ENCODE results near the gene NUP210. TPM values are rescaled to one million over a fixed set of nuclear protein-coding genes. Genes with fewer than 3 reads are reported as not detected.

Gene NUP210
- total and polyA plus RNA-seq, 2 of the 13 experiments (the other 11 are each of a cell fraction or from before 2014, with no cell fraction given), result 31.6 to 35.2 TPM

DNA sequence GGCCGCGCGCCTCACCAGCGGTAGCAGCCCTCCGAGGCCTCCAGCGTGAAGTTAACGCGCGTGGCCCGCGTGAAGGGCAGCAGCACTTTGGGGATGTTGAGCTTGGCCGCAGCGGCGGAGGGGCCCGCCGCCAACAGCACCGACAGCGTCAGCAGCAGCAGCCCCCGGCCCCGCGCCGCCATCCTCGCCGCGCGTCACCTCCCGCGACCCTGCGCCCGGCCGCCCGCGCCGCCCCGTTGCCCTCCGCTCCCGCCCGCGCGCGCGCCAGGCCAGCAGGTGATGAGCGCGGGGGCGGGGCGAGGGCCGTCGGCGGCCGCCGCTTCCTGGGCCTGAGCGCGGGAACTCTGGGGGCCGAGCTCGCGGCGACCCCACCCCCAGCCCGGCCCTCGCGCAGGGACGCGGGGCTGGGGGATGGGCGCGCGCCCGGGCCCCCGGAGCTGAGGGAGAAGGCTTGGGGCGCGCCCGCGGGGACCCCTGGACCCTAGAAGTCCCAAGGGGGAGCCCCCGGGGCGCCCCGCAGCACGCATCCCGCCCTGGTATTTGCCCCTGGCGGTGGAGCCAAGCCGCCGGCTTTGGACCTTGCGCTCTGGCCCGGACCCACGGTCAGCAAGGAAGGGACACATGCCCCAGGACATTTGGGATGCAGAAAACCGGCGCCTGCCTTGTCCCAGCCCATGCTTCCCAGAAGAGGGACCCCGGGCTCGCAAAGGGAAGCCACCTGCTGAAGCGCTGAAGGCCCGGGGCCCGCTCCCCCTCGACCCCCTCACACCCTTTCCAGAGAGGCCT lies at the start of gene NUP210 (continued):
- TF ChIP-seq, protein P1, sequence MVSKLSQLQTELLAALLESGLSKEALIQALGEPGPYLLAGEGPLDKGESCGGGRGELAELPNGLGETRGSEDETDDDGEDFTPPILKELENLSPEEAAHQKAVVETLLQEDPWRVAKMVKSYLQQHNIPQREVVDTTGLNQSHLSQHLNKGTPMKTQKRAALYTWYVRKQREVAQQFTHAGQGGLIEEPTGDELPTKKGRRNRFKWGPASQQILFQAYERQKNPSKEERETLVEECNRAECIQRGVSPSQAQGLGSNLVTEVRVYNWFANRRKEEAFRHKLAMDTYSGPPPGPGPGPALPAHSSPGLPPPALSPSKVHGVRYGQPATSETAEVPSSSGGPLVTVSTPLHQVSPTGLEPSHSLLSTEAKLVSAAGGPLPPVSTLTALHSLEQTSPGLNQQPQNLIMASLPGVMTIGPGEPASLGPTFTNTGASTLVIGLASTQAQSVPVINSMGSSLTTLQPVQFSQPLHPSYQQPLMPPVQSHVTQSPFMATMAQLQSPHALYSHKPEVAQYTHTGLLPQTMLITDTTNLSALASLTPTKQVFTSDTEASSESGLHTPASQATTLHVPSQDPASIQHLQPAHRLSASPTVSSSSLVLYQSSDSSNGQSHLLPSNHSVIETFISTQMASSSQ (IDR thresholded peaks at IDR 0.05; ENCODE audit: low read depth), result no peak
- TF ChIP-seq, protein P1 (CRISPR knock-in tag; IDR thresholded peaks at IDR 0.05; ENCODE audit: borderline replicate concordance), result no peak
- TF ChIP-seq MXI1 (IDR thresholded peaks at IDR 0.05; ENCODE audit: borderline replicate concordance, low read depth, low read length) (peak; percentile 38; the same call in 1 of the 3 replicates), TGIF2 (CRISPR knock-in tag; IDR thresholded peaks at IDR 0.05) (no peak), NFIC (IDR thresholded peaks at IDR 0.05; ENCODE audit: low read length) (no peak), FOXC1 (CRISPR knock-in tag; IDR thresholded peaks at IDR 0.05; ENCODE audit: borderline replicate concordance) (no peak), ZNF720 (CRISPR knock-in tag; IDR thresholded peaks at IDR 0.05) (no peak), GATA4 (IDR thresholded peaks at IDR 0.05; ENCODE audit: borderline replicate concordance, low read depth) (no peak), ZNF10 (CRISPR knock-in tag; IDR thresholded peaks at IDR 0.05; ENCODE audit: borderline replicate concordance, low read depth) (no peak), ZKSCAN5 (CRISPR knock-in tag; IDR thresholded peaks at IDR 0.05) (no peak), CREM (IDR thresholded peaks at IDR 0.05) (no peak), CREM (CRISPR knock-in tag; IDR thresholded peaks at IDR 0.05) (no peak)
- TF ChIP-seq, protein P2, sequence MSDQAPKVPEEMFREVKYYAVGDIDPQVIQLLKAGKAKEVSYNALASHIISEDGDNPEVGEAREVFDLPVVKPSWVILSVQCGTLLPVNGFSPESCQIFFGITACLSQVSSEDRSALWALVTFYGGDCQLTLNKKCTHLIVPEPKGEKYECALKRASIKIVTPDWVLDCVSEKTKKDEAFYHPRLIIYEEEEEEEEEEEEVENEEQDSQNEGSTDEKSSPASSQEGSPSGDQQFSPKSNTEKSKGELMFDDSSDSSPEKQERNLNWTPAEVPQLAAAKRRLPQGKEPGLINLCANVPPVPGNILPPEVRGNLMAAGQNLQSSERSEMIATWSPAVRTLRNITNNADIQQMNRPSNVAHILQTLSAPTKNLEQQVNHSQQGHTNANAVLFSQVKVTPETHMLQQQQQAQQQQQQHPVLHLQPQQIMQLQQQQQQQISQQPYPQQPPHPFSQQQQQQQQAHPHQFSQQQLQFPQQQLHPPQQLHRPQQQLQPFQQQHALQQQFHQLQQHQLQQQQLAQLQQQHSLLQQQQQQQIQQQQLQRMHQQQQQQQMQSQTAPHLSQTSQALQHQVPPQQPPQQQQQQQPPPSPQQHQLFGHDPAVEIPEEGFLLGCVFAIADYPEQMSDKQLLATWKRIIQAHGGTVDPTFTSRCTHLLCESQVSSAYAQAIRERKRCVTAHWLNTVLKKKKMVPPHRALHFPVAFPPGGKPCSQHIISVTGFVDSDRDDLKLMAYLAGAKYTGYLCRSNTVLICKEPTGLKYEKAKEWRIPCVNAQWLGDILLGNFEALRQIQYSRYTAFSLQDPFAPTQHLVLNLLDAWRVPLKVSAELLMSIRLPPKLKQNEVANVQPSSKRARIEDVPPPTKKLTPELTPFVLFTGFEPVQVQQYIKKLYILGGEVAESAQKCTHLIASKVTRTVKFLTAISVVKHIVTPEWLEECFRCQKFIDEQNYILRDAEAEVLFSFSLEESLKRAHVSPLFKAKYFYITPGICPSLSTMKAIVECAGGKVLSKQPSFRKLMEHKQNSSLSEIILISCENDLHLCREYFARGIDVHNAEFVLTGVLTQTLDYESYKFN (CRISPR knock-in tag; conservative IDR thresholded peaks at IDR 0.05), result peak; percentile 57; the same call in 1 of the 2 replicates
- TF ChIP-seq, protein P3, sequence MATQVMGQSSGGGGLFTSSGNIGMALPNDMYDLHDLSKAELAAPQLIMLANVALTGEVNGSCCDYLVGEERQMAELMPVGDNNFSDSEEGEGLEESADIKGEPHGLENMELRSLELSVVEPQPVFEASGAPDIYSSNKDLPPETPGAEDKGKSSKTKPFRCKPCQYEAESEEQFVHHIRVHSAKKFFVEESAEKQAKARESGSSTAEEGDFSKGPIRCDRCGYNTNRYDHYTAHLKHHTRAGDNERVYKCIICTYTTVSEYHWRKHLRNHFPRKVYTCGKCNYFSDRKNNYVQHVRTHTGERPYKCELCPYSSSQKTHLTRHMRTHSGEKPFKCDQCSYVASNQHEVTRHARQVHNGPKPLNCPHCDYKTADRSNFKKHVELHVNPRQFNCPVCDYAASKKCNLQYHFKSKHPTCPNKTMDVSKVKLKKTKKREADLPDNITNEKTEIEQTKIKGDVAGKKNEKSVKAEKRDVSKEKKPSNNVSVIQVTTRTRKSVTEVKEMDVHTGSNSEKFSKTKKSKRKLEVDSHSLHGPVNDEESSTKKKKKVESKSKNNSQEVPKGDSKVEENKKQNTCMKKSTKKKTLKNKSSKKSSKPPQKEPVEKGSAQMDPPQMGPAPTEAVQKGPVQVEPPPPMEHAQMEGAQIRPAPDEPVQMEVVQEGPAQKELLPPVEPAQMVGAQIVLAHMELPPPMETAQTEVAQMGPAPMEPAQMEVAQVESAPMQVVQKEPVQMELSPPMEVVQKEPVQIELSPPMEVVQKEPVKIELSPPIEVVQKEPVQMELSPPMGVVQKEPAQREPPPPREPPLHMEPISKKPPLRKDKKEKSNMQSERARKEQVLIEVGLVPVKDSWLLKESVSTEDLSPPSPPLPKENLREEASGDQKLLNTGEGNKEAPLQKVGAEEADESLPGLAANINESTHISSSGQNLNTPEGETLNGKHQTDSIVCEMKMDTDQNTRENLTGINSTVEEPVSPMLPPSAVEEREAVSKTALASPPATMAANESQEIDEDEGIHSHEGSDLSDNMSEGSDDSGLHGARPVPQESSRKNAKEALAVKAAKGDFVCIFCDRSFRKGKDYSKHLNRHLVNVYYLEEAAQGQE (IDR thresholded peaks at IDR 0.05; ENCODE audit: borderline replicate concordance in 1 of 2, low read depth in 1 of 2, low read length in 2 of 2), result no peak
- TF ChIP-seq, protein P4, sequence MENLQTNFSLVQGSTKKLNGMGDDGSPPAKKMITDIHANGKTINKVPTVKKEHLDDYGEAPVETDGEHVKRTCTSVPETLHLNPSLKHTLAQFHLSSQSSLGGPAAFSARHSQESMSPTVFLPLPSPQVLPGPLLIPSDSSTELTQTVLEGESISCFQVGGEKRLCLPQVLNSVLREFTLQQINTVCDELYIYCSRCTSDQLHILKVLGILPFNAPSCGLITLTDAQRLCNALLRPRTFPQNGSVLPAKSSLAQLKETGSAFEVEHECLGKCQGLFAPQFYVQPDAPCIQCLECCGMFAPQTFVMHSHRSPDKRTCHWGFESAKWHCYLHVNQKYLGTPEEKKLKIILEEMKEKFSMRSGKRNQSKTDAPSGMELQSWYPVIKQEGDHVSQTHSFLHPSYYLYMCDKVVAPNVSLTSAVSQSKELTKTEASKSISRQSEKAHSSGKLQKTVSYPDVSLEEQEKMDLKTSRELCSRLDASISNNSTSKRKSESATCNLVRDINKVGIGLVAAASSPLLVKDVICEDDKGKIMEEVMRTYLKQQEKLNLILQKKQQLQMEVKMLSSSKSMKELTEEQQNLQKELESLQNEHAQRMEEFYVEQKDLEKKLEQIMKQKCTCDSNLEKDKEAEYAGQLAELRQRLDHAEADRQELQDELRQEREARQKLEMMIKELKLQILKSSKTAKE (CRISPR knock-in tag; IDR thresholded peaks at IDR 0.05; ENCODE audit: borderline replicate concordance), result no peak

Data from HepG2 (cell line).